GM23248 (cell line): ENCODE results near the gene OGFRL1. TPM values are rescaled to one million over a fixed set of nuclear protein-coding genes. Genes with fewer than 3 reads are reported as not detected.
"Not testable (repeated sequence)": the region's sequence is repeated elsewhere in the genome, so short reads cannot be mapped to it uniquely, and the experiment has no call there.

Source experiments
- DNase-seq: peaks from one replicate; pipeline ENCODE4 v3.0.0-alpha.2; 2015
- H2AFZ ChIP-seq: fragments of 200-600 bp; sonication (generic); 2 replicates; pipeline ENCODE4 v1.6.1; 2016; ENCODE audit warnings: antibody characterized with exemption
- H3F3A ChIP-seq: fragments of 200-600 bp; sonication (generic); 2 replicates; pipeline ENCODE4 v1.6.1; 2016; ENCODE audit warnings: mild to moderate bottlenecking, antibody characterized with exemption, mixed run types; ENCODE audit not compliant: insufficient read depth
- H3K27ac ChIP-seq: fragments of 200-600 bp; sonication (generic); 2 replicates; pipeline ENCODE4 v1.5.1; 2016; ENCODE audit warnings: mild to moderate bottlenecking
- H3K27me3 ChIP-seq: fragments of 200-600 bp; sonication (generic); replicated peaks from 2 replicates; pipeline ENCODE4 v1.6.1; 2016; ENCODE audit warnings: mild to moderate bottlenecking; ENCODE audit not compliant: insufficient read depth
- H3K36me3 ChIP-seq: fragments of 200-600 bp; sonication (generic); 2 replicates; pipeline ENCODE4 v1.6.1; 2016; ENCODE audit warnings: low read depth, mild to moderate bottlenecking
- H3K4me1 ChIP-seq: fragments of 200-600 bp; sonication (generic); 2 replicates; pipeline ENCODE4 v1.6.1; 2016; ENCODE audit warnings: mild to moderate bottlenecking; ENCODE audit not compliant: insufficient read depth
- H3K4me2 ChIP-seq: fragments of 200-600 bp; sonication (generic); one replicate; pipeline ENCODE4 v1.6.1; 2016; ENCODE audit warnings: mild to moderate bottlenecking; ENCODE audit not compliant: unreplicated experiment
- H3K4me3 ChIP-seq: fragments of 200-600 bp; sonication (generic); 2 replicates; pipeline ENCODE4 v1.5.1; 2016; ENCODE audit warnings: mild to moderate bottlenecking
- H3K79me2 ChIP-seq: fragments of 200-600 bp; sonication (generic); 2 replicates; pipeline ENCODE4 v1.6.1; 2016; ENCODE audit warnings: mild to moderate bottlenecking; ENCODE audit not compliant: insufficient read depth
- H3K9ac ChIP-seq: fragments of 200-600 bp; sonication (generic); 2 replicates; pipeline ENCODE4 v1.6.1; 2016; ENCODE audit warnings: mild to moderate bottlenecking
- H3K9me2 ChIP-seq: fragments of 200-600 bp; sonication (generic); 2 replicates; pipeline ENCODE4 v1.6.1; 2016; ENCODE audit warnings: mixed run types, mild to moderate bottlenecking, moderate library complexity; ENCODE audit not compliant: insufficient read depth
- H3K9me3 ChIP-seq: fragments of 200-600 bp; sonication (generic); one replicate; pipeline ENCODE4 v1.6.1; 2017; ENCODE audit warnings: low read depth
- H4K20me1 ChIP-seq: fragments of 200-600 bp; sonication (generic); 2 replicates; pipeline ENCODE4 v1.6.0; 2016; ENCODE audit not compliant: insufficient read depth
- EZH2 ChIP-seq: fragments of 200-600 bp; sonication (generic); IDR thresholded peaks from 2 replicates; pipeline ENCODE4 v1.6.1; 2018; ENCODE audit warnings: antibody characterized with exemption, mild to moderate bottlenecking; ENCODE audit not compliant: insufficient read depth, poor library complexity, severe bottlenecking
- EZH2phosphoT487 ChIP-seq: fragments of 200-600 bp; sonication (generic); IDR thresholded peaks from 2 replicates; pipeline ENCODE4 v1.6.1; 2018; ENCODE audit warnings: antibody characterized with exemption, moderate library complexity, mild to moderate bottlenecking, low read depth; ENCODE audit not compliant: insufficient read depth
- WGBS, 2 experiments: methylation state at CpG; one replicate each; pipeline ENCODE4 v1.1.6; 2015 to 2017; ENCODE audit warnings: low lambda C conversion rate in 2 of 2, low coverage in 1 of 2; ENCODE audit errors: missing lambda C conversion rate in 2 of 2; 5-methylcytosine and 5-hydroxymethylcytosine counted together
- in situ Hi-C: fragments of 300-500 bp; cut with MboI; formaldehyde crosslinking; loops from 2 replicates; pipeline ENCODE4 v1.15.0; 2020
- polyA plus RNA-seq: library from polyadenylated mRNA; unstranded; fragments of >200 nt; fragmentation: Nextera tagmentation; extraction: Ambion mirVana; gene quantifications from 2 replicates; pipeline ENCODE4 v1.2.1, GENCODE V29; 2016
- total RNA-seq: library from RNA; depleted of rRNA; stranded (reverse); fragments of >200 nt; shearing (Covaris generic); gene quantifications from 2 replicates; pipeline ENCODE4 v1.2.3, GENCODE V29; 2014

The OGFRL1 gene
- total and polyA plus RNA-seq, 2 experiments from 2014 or later: 8.5 to 19.9 TPM

- WGBS, 2 experiments: 50 to 53% methylated on average over 6 to 7 of the region's 7 CpGs
Measured at GRCh38 chr6:71262914-71263313, 25.7 kb upstream of the OGFRL1 start.

GRCh38 chr6:71266392-71266791, 22.2 kb upstream of the OGFRL1 start:
- H3K4me3 ChIP-seq, H3K9me3 ChIP-seq, in situ Hi-C loops, DNase-seq, H3F3A ChIP-seq, H3K4me1 ChIP-seq, H3K4me2 ChIP-seq, H2AFZ ChIP-seq, H4K20me1 ChIP-seq, H3K36me3 ChIP-seq, H3K79me2 ChIP-seq, H3K27ac ChIP-seq, H3K9ac ChIP-seq, H3K27me3 ChIP-seq, H3K9me2 ChIP-seq: not testable (repeated sequence)
- WGBS, 2 experiments: 86% methylated on average over 24 of the region's 24 CpGs; no CpG with 5 or more reads in 1 of the 2 experiments

More at GRCh38 chr6:71262914-71263313, 25.7 kb upstream of the OGFRL1 start:
- Histone ChIP-seq H3K4me2 (peak overlapping the region; percentile 37), H3K9me3 (no peaks in the 10 kb centered on the region), H3K79me2 (no peaks in the 10 kb centered on the region), H3K9ac (no peak overlapping the region), H2AFZ (peak overlapping the region; percentile 24; the same call in 1 of the 2 replicates), H4K20me1 (no peaks in the 10 kb centered on the region), H3K9me2 (no peaks in the 10 kb centered on the region), H3K36me3 (no peaks in the 10 kb centered on the region), H3K27me3 (no peaks in the 10 kb centered on the region), H3K27ac (no peak overlapping the region), H3K4me1 (no peaks in the 10 kb centered on the region), H3K4me3 (peak overlapping the region; percentile 26; the same call in 1 of the 2 replicates), H3F3A (no peaks in the 10 kb centered on the region)
- DNase-seq: peak; percentile 19
- in situ Hi-C loops: no loop called here
- no peak for TF ChIP-seq EZH2
- TF ChIP-seq EZH2phosphoT487: no peak

- TF ChIP-seq EZH2 (no peak), EZH2phosphoT487 (no peak)
- Histone ChIP-seq H3K9me3 (no peaks in the 10 kb centered on the region), H3F3A (no peaks in the 10 kb centered on the region), H3K4me3 (no peak overlapping the region), H3K9ac (no peak overlapping the region), H3K9me2 (no peaks in the 10 kb centered on the region), H3K36me3 (no peaks in the 10 kb centered on the region), H3K27ac (no peak overlapping the region), H3K79me2 (no peaks in the 10 kb centered on the region), H3K27me3 (no peaks in the 10 kb centered on the region), H4K20me1 (no peaks in the 10 kb centered on the region), H2AFZ (no peak overlapping the region), H3K4me2 (no peak overlapping the region), H3K4me1 (no peaks in the 10 kb centered on the region)
- in situ Hi-C loops: no loop called here
- WGBS, 2 experiments: 72% methylated on average over 3 of the region's 3 CpGs
- no peak for DNase-seq
Measured at GRCh38 chr6:71268735-71269437, 19.7 kb upstream of the OGFRL1 start.

GRCh38 chr6:71277926-71278600, 10.5 kb upstream of the OGFRL1 start:
- DNase-seq: no peak
- Histone ChIP-seq H3K27ac (no peak overlapping the region), H3K36me3 (no peaks in the 10 kb centered on the region), H3K9me3 (no peaks in the 10 kb centered on the region), H3F3A (no peaks in the 10 kb centered on the region), H3K4me3 (no peak overlapping the region), H3K4me1 (no peaks in the 10 kb centered on the region), H2AFZ (no peak overlapping the region), H3K79me2 (no peaks in the 10 kb centered on the region), H4K20me1 (no peaks in the 10 kb centered on the region), H3K27me3 (no peaks in the 10 kb centered on the region), H3K9me2 (no peaks in the 10 kb centered on the region), H3K9ac (no peak overlapping the region), H3K4me2 (no peak overlapping the region)
- WGBS, 2 experiments: 57 to 69% methylated on average over 3 of the region's 3 CpGs
- in situ Hi-C loops: no loop called here
- TF ChIP-seq EZH2phosphoT487 (no peak), EZH2 (no peak)
